ENCODE results near the gene TAF5.

The TAF5 gene

DNA sequence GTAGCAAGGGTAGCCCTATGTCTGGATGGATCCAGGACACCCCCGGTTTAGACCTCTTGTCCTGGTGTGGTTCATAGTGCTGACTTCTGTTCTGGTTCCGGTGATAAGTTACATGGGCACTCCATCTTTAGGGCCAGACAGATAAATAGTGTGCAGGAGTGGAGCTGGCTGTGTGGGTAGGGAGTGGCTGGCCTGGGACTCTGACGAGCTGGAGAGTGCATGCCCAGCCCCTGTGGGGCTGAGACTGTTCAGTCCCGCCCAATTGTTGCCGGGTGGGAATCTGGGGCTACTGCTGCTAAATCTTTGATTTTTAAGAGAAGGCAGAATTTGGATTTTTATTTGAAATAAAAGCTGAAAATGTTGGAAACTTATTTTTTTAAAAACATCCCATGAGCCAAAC, 56.0 kb downstream of the TAF5 start:
- DNase-seq (ENCODE audit: low read depth): no peak
- H3K4me3 ChIP-seq (ENCODE audit: control insufficient read depth, low read depth, low read length): no peak overlapping the region
- TF ChIP-seq, protein P1, sequence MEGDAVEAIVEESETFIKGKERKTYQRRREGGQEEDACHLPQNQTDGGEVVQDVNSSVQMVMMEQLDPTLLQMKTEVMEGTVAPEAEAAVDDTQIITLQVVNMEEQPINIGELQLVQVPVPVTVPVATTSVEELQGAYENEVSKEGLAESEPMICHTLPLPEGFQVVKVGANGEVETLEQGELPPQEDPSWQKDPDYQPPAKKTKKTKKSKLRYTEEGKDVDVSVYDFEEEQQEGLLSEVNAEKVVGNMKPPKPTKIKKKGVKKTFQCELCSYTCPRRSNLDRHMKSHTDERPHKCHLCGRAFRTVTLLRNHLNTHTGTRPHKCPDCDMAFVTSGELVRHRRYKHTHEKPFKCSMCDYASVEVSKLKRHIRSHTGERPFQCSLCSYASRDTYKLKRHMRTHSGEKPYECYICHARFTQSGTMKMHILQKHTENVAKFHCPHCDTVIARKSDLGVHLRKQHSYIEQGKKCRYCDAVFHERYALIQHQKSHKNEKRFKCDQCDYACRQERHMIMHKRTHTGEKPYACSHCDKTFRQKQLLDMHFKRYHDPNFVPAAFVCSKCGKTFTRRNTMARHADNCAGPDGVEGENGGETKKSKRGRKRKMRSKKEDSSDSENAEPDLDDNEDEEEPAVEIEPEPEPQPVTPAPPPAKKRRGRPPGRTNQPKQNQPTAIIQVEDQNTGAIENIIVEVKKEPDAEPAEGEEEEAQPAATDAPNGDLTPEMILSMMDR (IDR thresholded peaks at IDR 0.05; ENCODE audit: control insufficient read depth, insufficient read depth, low read depth, low read length, missing control alignments): no peak

DNA sequence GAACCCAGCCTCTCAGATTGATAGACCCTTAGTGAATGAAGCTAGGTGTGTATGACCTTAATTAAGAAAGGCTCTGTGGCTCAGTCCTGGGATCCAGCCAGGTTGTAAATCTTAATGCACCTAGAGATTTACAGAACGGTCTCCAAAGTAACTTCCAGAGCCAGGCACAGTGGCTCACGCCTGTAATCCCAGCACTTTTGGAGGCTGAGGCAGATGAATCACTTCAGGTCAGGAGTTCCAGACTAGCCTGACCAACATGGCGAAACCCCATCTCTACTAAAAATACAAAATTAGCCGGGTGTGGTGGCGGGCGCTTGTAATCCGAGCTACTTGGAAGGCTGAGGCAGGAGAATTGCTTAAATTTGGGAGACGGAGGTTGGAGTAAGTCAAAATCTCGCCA, 60.1 kb downstream of the TAF5 start:
- TF ChIP-seq, protein P1 (IDR thresholded peaks at IDR 0.05; ENCODE audit: control insufficient read depth, insufficient read depth, low read depth, low read length, missing control alignments): no peak
- H3K4me3 ChIP-seq (ENCODE audit: control insufficient read depth, low read depth, low read length): no peak overlapping the region
- no peak for DNase-seq (ENCODE audit: low read depth)

- no peak for DNase-seq (ENCODE audit: low read depth)
- no peak overlapping the region for H3K4me3 ChIP-seq (ENCODE audit: control insufficient read depth, low read depth, low read length)
- TF ChIP-seq, protein P1 (IDR thresholded peaks at IDR 0.05; ENCODE audit: control insufficient read depth, insufficient read depth, low read depth, low read length, missing control alignments): no peak
Observed at GRCh38 chr10:103428989-103429643, 61.3 kb downstream of the TAF5 start.

DNA sequence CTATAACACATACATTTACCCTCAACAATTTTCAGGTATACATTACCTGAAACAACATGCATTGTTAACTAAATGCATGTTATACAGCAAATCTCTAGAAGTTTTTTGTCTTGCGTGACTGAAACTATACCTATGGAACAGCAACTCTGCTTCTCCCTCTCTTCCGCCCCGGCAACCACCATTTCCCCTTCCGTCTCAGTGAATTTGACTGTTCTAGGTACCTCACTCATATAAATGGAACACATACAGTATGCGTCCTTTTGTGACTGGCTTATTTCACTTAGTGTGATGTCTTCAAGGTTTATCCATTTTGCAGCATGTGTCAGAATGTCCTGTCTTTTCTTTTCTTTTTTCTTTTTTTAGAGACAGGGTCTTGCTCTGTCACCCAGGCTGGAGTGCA, 61.9 kb downstream of the TAF5 start:
- no peak overlapping the region for H3K4me3 ChIP-seq (ENCODE audit: control insufficient read depth, low read depth, low read length)
- TF ChIP-seq, protein P1 (IDR thresholded peaks at IDR 0.05; ENCODE audit: control insufficient read depth, insufficient read depth, low read depth, low read length, missing control alignments): no peak
- DNase-seq (ENCODE audit: low read depth): no peak

DNA sequence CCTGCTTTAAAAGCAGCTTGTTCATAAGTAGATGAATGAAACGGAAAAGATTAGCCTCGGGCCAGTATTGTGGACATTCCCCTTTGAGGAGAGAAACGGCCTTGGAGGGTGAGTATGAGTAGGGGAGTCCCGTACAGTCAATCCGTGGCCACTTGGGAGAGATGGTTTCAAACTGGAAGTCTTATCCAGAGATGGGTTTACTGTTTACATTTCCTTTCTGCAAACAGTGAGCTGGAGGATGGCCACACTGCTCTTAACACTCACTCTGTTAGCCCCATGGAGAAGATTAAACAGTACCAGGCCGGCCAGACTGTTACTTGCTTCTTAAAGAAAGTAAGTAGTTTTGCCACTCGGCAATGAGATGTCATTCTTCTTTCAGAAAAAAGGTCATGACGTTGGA, 64.1 kb downstream of the TAF5 start:
- TF ChIP-seq, protein P1 (IDR thresholded peaks at IDR 0.05; ENCODE audit: control insufficient read depth, insufficient read depth, low read depth, low read length, missing control alignments): no peak
- DNase-seq (ENCODE audit: low read depth): no peak
- no peak overlapping the region for H3K4me3 ChIP-seq (ENCODE audit: control insufficient read depth, low read depth, low read length)

- no peak overlapping the region for H3K4me3 ChIP-seq (ENCODE audit: control insufficient read depth, low read depth, low read length)
- no peak for DNase-seq (ENCODE audit: low read depth)
- TF ChIP-seq, protein P1 (IDR thresholded peaks at IDR 0.05; ENCODE audit: control insufficient read depth, insufficient read depth, low read depth, low read length, missing control alignments): no peak
Observed at GRCh38 chr10:103433858-103434257, 66.1 kb downstream of the TAF5 start.
